Dendritic cell treated with granulocyte-macrophage colony-stimulating factor and Interleukin-4, amounts not matched to agents 40 ng/mL and 50 ng/mL, for 4 days (primary cell): ENCODE data around the gene STARD13.

Experiments
- H3K27ac Mint-ChIP-seq: one replicate; pipeline ENCODE4 v1.8.0; 2022; ENCODE audit warnings: mild to moderate bottlenecking, mixed read lengths
- H3K27me3 Mint-ChIP-seq: one replicate; pipeline ENCODE4 v1.8.0; 2022; ENCODE audit warnings: mild to moderate bottlenecking, mixed read lengths
- H3K36me3 Mint-ChIP-seq: one replicate; pipeline ENCODE4 v1.8.0; 2022; ENCODE audit warnings: low read depth, mixed read lengths
- H3K4me1 Mint-ChIP-seq: one replicate; pipeline ENCODE4 v1.8.0; 2022; ENCODE audit warnings: low read depth, mixed read lengths
- H3K4me3 Mint-ChIP-seq: one replicate; pipeline ENCODE4 v1.8.0; 2022; ENCODE audit warnings: mild to moderate bottlenecking, moderate library complexity, mixed read lengths
- H3K9me3 Mint-ChIP-seq: one replicate; pipeline ENCODE4 v1.8.0; 2022; ENCODE audit warnings: mixed read lengths
- intact Hi-C: fragments of 100-400 bp; cut with micrococcal nuclease; formaldehyde crosslinking; loops from one replicate; pipeline ENCODE4 v1.15.0; 2022

Gene STARD13

DNA sequence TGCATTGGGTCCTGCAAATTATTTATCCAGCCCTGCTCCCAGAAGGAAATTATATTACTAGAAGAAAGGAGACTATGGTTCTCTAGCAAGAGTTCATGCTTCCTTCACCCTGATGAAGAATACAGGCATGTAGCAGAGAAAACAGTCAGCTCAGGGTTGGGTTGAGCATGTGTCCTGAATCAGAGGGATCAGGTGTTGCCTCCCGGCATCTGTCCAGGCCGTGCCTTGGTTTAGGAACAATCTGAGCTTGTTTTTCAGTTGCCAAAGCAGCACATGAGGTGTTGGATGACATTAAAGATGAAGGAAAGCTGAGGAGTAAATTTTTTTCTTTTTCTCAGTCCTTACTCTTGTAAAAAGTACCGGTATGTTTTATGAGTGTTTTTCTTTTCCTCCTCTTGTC, 207.3 kb downstream of the STARD13 start:
- Mint-ChIP-seq H3K36me3 (no peaks in the 10 kb centered on the region), H3K27me3 (no peaks in the 10 kb centered on the region), H3K27ac (no peak overlapping the region), H3K4me1 (peaks cover 24% of the 10 kb centered on the region), H3K9me3 (no peaks in the 10 kb centered on the region), H3K4me3 (no peak overlapping the region)
- intact Hi-C loops: no loop called here

DNA sequence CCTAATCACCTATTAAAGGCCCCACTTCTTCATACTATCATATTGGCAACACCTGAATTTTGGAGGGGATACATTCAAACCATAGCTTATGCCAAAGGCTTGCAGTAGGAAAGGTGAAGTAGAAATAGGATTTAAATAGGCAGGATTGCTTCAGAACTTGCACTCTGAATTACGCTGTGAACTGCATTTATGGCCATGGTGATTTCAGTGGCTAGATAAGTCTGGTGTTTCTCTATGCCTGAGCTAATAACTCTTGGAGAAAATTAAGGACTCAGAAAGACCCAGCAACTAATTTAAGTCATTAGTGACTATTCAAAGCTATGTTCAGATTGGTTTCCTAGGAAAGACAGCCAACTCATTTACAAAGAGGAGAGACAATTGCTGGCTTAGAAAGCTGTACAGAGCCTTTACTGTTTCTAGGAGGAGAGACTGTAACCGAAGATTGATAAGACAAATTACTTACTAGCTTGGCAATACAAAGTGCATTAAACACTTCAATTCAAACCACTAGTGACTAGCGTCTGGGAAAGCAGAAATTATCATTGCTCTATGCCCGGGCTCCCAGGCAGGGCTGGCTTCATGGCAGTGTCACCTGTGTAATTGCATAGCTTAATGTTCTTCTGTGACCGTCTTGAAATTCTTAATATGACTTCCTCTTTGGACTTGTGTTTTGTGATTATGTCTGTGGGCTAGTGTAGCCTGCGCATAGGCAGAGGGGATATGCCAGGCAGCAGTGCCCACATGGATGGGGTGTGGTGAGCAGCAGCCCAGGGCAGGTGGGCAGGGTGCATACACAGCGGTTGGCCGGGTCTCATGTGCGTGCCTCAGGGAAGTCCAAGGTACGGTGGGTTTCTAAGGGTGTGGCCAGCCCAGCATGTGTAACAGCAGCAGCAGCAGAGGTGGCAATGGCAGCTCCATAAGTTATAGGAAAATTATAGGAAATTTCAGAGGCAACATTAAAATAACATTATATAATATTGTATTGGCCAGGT, 209.3 kb downstream of the STARD13 start:
- H3K27me3 Mint-ChIP-seq: no peaks in the 10 kb centered on the region
- H3K4me3 Mint-ChIP-seq: no peak overlapping the region
- H3K36me3 Mint-ChIP-seq: no peaks in the 10 kb centered on the region

DNA sequence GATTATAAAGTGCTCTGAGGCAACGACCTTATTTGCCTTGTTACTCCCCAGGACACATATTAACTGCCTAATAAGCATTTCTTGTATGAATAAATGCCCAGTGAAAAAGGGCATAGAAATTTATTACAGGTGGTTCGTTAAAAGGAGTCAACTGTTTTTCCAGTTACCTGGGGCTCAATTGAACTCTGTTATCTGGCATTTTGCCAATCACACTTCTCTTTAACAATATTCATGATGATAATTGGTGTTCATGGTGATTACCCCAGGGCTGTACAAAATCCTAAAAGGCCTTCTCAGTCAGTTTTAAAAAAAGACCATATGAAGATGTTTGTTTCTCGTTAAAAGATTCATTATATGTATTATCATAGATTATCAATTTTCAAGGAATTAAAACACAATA, 212.2 kb downstream of the STARD13 start:
- H3K4me1 Mint-ChIP-seq: peaks cover 5% of the 10 kb centered on the region
- H3K4me3 Mint-ChIP-seq: no peak overlapping the region
- H3K27ac Mint-ChIP-seq: no peak overlapping the region
- H3K27me3 Mint-ChIP-seq: no peaks in the 10 kb centered on the region
- no peaks in the 10 kb centered on the region for H3K9me3 Mint-ChIP-seq
- intact Hi-C loops: no loop called here
- H3K36me3 Mint-ChIP-seq: no peaks in the 10 kb centered on the region

More for the DNA sequence above, 209.3 kb downstream of the STARD13 start:
- intact Hi-C loops: no loop called here
- H3K9me3 Mint-ChIP-seq: no peaks in the 10 kb centered on the region
- H3K27ac Mint-ChIP-seq: no peak overlapping the region
- H3K4me1 Mint-ChIP-seq: peaks cover 24% of the 10 kb centered on the region

DNA sequence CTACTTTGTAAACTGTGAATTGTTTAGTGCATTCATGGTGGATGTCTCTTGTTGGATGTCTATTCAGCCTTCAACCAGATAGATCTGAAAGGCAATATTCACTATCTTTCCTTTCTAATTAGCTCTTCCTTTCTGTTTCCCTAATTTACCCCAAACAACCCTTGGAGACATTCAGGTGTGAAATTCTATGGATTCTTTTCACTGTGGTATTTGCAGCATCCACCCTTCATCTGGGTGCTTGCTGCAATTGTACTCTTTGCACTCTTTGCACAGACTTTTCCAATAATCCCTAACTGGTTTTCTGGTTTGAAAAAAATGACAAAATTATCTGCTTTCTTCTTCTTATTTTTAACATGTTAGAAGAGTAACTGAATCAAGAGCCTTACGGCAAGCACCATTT, 212.8 kb downstream of the STARD13 start:
- intact Hi-C loops: no loop called here
- no peaks in the 10 kb centered on the region for H3K9me3 Mint-ChIP-seq
- H3K36me3 Mint-ChIP-seq: no peaks in the 10 kb centered on the region
- no peak overlapping the region for H3K4me3 Mint-ChIP-seq
- peaks cover 5% of the 10 kb centered on the region for H3K4me1 Mint-ChIP-seq
- H3K27ac Mint-ChIP-seq: no peak overlapping the region
- no peaks in the 10 kb centered on the region for H3K27me3 Mint-ChIP-seq

DNA sequence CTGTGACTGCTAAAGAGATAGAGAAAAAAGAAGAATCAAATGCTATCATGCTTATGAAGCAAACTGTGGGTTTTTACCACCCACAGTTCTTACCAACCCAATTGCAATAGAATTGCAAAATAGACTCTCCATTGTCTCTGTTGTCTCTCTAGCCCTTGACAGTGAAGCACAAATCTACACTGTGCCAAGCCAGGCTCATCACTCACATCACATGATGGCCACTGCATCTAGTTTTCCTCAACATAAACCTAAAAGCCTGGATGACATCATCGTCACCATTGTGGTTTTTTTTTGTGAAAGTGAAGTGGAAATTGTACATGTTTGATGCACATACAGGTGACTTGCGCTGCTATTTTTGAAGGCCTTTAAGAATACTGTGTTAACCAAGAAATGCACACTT, 213.3 kb downstream of the STARD13 start:
- no peaks in the 10 kb centered on the region for H3K9me3 Mint-ChIP-seq
- H3K4me1 Mint-ChIP-seq: peaks cover 5% of the 10 kb centered on the region
- intact Hi-C loops: no loop called here
- no peaks in the 10 kb centered on the region for H3K27me3 Mint-ChIP-seq
- H3K36me3 Mint-ChIP-seq: no peaks in the 10 kb centered on the region
- H3K27ac Mint-ChIP-seq: no peak overlapping the region
- H3K4me3 Mint-ChIP-seq: no peak overlapping the region

DNA sequence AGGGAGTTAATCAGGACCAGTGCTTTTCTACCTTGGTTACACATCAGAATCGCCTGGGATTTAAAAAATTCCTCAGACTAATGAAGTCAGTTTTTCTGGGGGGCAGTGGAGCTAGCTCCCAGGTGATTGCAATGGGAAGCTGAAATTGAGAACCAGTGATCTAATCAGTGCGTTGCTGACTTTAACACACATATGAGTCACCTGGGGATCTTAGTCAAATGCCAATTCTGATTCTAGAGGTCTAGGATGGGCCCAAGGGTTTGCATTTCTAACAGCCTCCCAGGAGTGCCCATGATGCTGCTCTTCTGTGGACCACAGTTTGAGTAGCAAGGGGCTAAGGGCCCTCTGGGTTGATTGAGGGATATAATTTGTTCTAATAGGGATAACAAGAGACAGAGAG, 214.8 kb downstream of the STARD13 start:
- Mint-ChIP-seq H3K9me3 (peaks cover 7% of the 10 kb centered on the region), H3K27me3 (no peaks in the 10 kb centered on the region), H3K4me3 (no peak overlapping the region), H3K27ac (no peak overlapping the region), H3K36me3 (no peaks in the 10 kb centered on the region), H3K4me1 (no peaks in the 10 kb centered on the region)
- intact Hi-C loops: no loop called here

DNA sequence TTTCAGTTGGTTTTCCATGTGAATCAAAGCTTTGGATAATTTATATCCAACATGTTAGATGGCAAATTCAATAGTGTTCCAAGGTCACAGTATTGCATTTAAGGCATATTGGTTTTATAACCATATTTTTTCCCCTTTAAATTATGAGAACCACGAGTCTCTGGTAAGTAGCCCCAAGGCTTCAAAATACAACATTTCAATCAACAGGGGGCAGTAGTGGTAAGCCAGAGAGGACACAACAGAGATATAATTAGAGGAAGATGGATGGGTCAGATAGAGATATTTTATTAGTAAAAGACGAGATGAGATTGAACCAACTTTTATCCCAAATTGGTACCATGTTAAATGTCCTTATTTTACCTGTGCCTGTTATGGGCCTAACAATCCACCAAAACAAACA, 216.2 kb downstream of the STARD13 start:
- H3K27ac Mint-ChIP-seq: no peak overlapping the region
- H3K4me1 Mint-ChIP-seq: no peaks in the 10 kb centered on the region
- no peaks in the 10 kb centered on the region for H3K27me3 Mint-ChIP-seq
- intact Hi-C loops: no loop called here
- H3K36me3 Mint-ChIP-seq: no peaks in the 10 kb centered on the region
- no peak overlapping the region for H3K4me3 Mint-ChIP-seq
- H3K9me3 Mint-ChIP-seq: peaks cover 7% of the 10 kb centered on the region

DNA sequence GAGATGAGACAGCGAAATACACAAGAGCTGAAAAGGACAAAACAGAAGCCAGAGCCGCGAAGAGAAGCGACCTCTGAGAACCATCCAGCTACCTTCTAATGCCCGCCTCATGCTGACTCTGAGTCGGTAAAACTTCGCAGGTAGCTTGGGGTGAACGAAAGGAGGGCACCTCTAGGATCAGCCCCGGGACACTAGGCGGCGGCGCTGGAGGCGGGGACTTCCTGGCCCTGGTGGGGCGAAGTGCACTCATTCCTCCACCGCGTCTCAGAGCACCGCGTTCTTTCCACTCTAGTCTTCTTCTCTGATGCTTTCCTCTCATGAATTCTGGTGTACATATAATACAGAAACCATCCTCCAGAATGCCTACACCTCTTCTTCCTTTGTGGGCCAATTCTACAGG, 219.2 kb downstream of the STARD13 start:
- Mint-ChIP-seq H3K27me3 (no peaks in the 10 kb centered on the region), H3K27ac (no peak overlapping the region), H3K4me1 (no peaks in the 10 kb centered on the region), H3K9me3 (peaks cover 7% of the 10 kb centered on the region), H3K36me3 (no peaks in the 10 kb centered on the region), H3K4me3 (no peak overlapping the region)
- intact Hi-C loops: no loop called here

DNA sequence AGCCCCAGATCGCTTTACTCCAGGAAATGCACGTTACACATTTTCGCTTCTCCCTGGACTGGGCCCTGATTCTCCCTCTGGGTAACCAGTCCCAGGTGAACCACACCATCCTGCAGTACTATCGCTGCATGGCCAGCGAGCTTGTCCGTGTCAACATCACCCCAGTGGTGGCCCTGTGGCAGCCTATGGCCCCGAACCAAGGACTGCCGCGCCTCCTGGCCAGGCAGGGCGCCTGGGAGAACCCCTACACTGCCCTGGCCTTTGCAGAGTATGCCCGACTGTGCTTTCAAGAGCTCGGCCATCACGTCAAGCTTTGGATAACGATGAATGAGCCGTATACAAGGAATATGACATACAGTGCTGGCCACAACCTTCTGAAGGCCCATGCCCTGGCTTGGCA, 224.7 kb downstream of the STARD13 start:
- Mint-ChIP-seq H3K27me3 (peaks cover 1% of the 10 kb centered on the region), H3K27ac (peak overlapping the region; percentile 53), H3K9me3 (no peaks in the 10 kb centered on the region), H3K4me1 (peaks cover 32% of the 10 kb centered on the region), H3K4me3 (no peak overlapping the region), H3K36me3 (no peaks in the 10 kb centered on the region)
- intact Hi-C loops: no loop called here

DNA sequence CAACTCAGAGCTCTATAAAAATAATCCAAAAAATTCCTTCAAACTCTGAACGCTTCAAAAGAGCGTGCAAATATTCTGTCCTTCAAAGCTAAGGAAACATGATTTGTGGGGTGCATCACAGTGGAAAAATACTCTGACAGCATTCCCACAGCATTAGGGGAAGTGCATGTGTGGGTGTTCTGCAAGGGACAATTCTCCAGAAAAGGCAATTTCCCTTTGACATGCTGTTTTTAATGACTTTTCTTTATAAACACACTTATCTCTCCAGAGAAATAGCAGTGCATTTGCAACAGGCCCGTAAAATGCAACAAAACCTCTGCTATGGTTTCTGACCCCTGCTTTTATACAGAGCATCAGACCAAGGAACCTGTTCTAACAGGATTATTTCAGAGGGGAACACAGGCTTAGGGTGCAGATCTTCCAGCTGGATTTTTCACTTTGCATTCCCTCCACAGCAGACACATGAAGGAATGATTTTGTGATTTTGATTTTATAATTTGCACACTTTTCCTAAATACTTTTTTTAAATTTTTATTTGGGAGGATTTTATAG, 226.7 kb downstream of the STARD13 start:
- Mint-ChIP-seq H3K4me3 (peak overlapping the region; percentile 13), H3K9me3 (no peaks in the 10 kb centered on the region), H3K27me3 (peaks cover 1% of the 10 kb centered on the region), H3K27ac (peak overlapping the region; percentile 75), H3K36me3 (no peaks in the 10 kb centered on the region), H3K4me1 (peaks cover 32% of the 10 kb centered on the region)
- intact Hi-C loops: no loop called here

DNA sequence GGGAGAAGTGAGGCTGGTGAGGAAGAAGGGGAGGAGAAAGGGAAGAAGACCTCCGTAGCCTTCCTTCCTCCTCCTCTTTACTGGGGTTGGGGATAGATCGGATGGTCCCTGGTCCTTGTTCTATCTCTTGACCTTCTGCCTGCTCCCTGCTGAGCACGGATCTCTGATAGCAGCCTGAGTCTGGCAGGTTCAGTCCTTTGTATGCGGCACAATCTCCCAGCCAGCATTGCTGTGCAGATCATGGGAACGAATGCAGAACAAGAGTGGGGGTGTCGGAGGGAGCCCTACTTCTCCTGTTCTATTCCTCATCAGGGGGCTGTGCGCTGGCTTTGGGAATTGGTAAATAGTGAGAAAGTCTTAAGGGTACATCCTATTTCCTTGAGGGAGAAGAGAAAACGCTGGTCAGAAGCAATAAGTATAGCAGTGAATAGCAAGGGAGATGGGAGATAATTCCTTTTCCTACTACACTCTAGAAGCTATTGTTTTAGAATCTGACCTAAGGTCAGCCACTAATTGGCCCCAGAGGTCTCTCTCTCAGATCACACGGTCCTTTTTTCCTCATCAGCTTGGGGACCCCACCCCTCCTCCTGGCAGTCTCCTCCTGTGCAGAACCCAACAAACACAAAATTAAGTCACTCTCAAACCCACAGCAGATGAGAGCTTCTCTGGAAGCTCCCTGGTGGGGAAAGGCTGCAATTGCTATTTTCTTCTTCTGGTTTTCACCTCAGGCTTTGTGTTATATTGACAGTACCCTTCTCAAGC, 228.4 kb downstream of the STARD13 start:
- Mint-ChIP-seq H3K4me3 (no peak overlapping the region), H3K27ac (peak overlapping the region; percentile 77), H3K9me3 (no peaks in the 10 kb centered on the region), H3K36me3 (no peaks in the 10 kb centered on the region), H3K4me1 (peaks cover 32% of the 10 kb centered on the region), H3K27me3 (peaks cover 1% of the 10 kb centered on the region)
- intact Hi-C loops: no loop called here

DNA sequence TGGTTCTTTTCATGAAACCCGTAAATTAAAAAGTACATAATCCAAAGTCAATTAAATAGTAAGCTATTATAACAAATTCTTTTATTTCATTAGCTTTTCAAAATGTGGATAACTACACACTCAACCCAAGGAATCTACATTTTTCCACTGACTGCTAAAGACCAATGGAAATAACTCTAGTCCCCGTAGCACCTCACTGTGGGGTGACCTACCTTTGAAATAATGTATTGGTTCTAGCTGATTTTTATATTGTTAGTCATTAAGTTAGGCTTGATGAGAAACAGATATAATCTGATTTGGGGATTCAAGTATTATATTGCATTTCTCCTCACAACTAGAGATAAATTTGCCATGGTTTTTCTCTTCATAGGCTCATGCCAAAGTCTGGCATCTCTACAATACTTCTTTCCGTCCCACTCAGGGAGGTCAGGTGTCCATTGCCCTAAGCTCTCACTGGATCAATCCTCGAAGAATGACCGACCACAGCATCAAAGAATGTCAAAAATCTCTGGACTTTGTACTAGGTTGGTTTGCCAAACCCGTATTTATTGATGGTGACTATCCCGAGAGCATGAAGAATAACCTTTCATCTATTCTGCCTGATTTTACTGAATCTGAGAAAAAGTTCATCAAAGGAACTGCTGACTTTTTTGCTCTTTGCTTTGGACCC, 232.0 kb downstream of the STARD13 start:
- Mint-ChIP-seq H3K9me3 (no peaks in the 10 kb centered on the region), H3K36me3 (no peaks in the 10 kb centered on the region), H3K27me3 (peaks cover 1% of the 10 kb centered on the region), H3K4me1 (peaks cover 18% of the 10 kb centered on the region), H3K4me3 (no peak overlapping the region), H3K27ac (no peak overlapping the region)
- intact Hi-C loops: no loop called here
